Ishikawa (cell line): ENCODE results near the gene PIM3.

ENCODE experiments used
- CEBPB ChIP-seq: IDR thresholded peaks from 2 replicates; pipeline ENCODE4 v1.6.1; 2012
- CREB1 ChIP-seq: IDR thresholded peaks from 2 replicates; pipeline ENCODE4 v1.6.1; 2012; ENCODE audit warnings: low read depth
- EGR1 ChIP-seq: IDR thresholded peaks from 2 replicates; pipeline ENCODE4 v1.6.1; 2012
- EP300 ChIP-seq: IDR thresholded peaks from 2 replicates; pipeline ENCODE4 v1.6.1; 2012; ENCODE audit warnings: borderline replicate concordance
- FOXM1 ChIP-seq: IDR thresholded peaks from 2 replicates; pipeline ENCODE4 v1.6.1; 2012; ENCODE audit warnings: low read depth, borderline replicate concordance
- MAX ChIP-seq: IDR thresholded peaks from 2 replicates; pipeline ENCODE4 v1.6.1; 2012
- NFIC ChIP-seq: IDR thresholded peaks from 2 replicates; pipeline ENCODE4 v1.6.1; 2012
- RAD21 ChIP-seq: IDR thresholded peaks from 2 replicates; pipeline ENCODE4 v1.6.1; 2012; ENCODE audit warnings: low read depth
- REST ChIP-seq: IDR thresholded peaks from 2 replicates; pipeline ENCODE4 v1.6.1; 2012; ENCODE audit warnings: low read depth, mild to moderate bottlenecking
- TAF1 ChIP-seq: IDR thresholded peaks from 2 replicates; pipeline ENCODE4 v1.6.1; 2012; ENCODE audit warnings: low read depth, mild to moderate bottlenecking
- TCF12 ChIP-seq: IDR thresholded peaks from 2 replicates; pipeline ENCODE4 v1.6.1; 2012; ENCODE audit warnings: low read depth
- TEAD4 ChIP-seq: IDR thresholded peaks from 2 replicates; pipeline ENCODE4 v1.6.1; 2012
- USF1 ChIP-seq: IDR thresholded peaks from 2 replicates; pipeline ENCODE4 v1.6.1; 2012
- YY1 ChIP-seq: IDR thresholded peaks from 2 replicates; pipeline ENCODE4 v1.6.1; 2012; ENCODE audit warnings: low read depth
- ZBTB7A ChIP-seq: IDR thresholded peaks from 2 replicates; pipeline ENCODE4 v1.6.1; 2012; ENCODE audit warnings: low read depth

Gene PIM3

DNA sequence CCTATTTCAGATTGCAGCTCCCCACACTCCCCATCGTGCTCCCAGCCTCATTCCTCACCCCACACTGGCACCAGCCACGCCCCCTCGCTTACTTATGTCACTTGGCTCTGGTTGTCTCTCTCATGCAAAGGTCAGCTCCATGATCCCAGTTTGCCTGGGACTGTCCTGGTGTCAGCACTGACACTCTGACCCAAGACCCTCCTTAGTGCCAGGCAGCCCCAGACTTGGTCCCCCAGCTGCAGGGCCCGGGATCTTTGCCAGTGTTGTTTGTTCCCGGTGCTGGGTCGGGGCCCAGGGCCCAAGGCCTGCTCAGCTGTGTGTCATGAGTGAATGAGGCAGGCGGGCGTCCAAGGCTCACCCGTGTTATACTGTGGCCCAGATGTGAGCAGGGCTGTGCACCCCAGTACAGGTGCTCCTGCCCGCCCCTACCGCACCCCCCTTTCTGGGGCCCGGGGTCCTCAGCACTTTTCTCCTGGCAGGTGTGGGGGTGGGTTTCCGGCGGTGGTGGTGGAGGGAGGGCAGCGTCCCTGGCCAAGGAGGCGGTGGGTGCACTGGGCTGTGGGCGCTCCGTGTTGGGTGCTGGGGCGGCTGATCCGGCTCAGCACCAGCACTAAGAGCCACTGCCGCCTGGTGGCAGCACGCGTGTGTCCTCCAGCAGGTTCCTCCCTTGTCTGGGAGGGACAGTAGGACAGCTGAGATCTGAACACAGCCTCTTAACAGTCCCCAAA lies 32.5 kb downstream of the PIM3 start:
- no peak for TF ChIP-seq EGR1
- no peak for TF ChIP-seq YY1
- TF ChIP-seq TAF1: no peak
- no peak for TF ChIP-seq REST
- TF ChIP-seq RAD21: peak; percentile 75
- TF ChIP-seq USF1: no peak
- no peak for TF ChIP-seq MAX
- TF ChIP-seq TCF12: no peak
- no peak for TF ChIP-seq CREB1
- no peak for TF ChIP-seq FOXM1
- no peak for TF ChIP-seq NFIC
- 0 out of 2 replicates have a peak, but pooled peaks have one; percentile 33 for TF ChIP-seq ZBTB7A
- TF ChIP-seq CEBPB: no peak
- TF ChIP-seq EP300: no peak
- no peak for TF ChIP-seq TEAD4

GRCh38 chr22:49993649-49994360 lies 33.2 kb downstream of the PIM3 start:
- TF ChIP-seq EGR1 (no peak), CEBPB (no peak), YY1 (no peak), CREB1 (no peak), USF1 (no peak), NFIC (no peak), TAF1 (no peak), TCF12 (no peak), REST (no peak), EP300 (no peak), MAX (no peak), RAD21 (no peak), FOXM1 (no peak), TEAD4 (no peak), ZBTB7A (no peak)

DNA sequence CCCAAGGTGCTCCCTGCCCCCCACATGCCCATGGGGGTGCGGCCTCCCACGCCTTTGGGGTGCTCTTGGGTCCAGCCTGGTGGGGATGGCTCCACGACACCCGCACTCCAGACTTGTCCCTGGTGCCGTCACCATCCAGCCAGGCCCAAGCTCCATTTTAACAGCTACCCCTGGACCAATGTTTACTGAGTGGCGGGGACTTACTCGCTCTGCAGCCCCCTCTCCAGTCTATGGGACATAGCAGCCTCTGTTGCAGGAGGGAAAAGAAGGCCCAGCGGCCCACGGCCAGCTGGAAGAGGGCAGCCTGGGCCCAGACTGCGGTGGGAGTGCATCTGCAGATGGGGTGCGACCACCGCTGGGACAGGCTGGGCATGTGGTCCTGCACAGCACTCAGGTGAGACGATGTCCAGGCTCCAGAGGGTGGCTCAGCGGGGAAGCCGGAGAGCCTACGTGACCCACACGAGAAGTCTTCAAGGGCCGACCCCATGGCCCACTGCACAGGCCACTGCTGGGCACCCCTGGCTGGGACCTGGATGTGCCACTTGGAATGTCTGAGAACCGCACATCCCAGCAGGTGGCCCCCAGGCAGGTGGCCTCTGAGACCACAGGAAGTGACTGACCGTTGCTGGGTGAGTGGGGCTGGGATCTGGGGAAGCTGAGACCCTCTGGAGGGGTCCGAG lies 33.9 kb downstream of the PIM3 start:
- TF ChIP-seq CEBPB (no peak), YY1 (no peak), CREB1 (no peak), ZBTB7A (no peak), USF1 (no peak), REST (no peak), RAD21 (no peak), EGR1 (no peak), NFIC (no peak), TEAD4 (no peak), MAX (no peak), EP300 (no peak), FOXM1 (no peak)
